ENCODE results near the gene CEP104. TPM values are rescaled to one million over a fixed set of nuclear protein-coding genes. Genes with fewer than 3 reads are reported as not detected.

CEP104 gene
- total RNA-seq, 1 donor from 2014 or later, result 23.8 TPM

GRCh38 chr1:3796215-3797061 is 60.6 kb downstream of the CEP104 start, which contains the start of gene LRRC47:
Gene LRRC47 (minus strand): TSS chr1:3796498. CDS start chr1:3796476, 22 bp downstream.
- DNase-seq, result peak; percentile 95

GRCh38 chr1:3795453-3796214 is 61.4 kb downstream of the CEP104 start:
- no peak for DNase-seq

GRCh38 chr1:3790952-3791351 is 66.1 kb downstream of the CEP104 start:
- no peak for DNase-seq

DNA sequence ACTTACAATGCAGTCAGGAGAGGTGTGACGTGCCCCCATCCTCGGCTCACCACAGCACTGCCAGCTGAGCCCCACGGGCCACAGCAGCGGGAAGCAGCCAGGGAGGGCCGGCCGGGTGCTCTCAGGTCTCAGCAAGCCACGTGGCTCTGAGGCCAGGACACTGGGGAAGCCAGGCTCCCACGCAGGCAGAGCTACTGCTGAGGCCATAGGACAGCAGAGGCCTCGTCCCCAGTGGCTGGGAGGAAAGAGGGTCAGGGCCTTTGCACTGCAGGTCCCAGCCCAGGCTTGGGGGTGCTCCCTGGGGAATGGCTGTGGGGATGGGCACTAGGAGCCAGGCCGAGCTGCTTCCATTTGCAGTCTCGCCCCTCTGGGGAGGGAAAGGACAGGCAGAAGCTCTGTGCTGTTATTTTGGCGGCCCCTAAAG is 66.5 kb downstream of the CEP104 start:
- DNase-seq, result no peak

GRCh38 chr1:3789421-3790300 is 67.3 kb downstream of the CEP104 start:
- DNase-seq, result no peak

GRCh38 chr1:3788756-3789420 is 68.1 kb downstream of the CEP104 start:
- DNase-seq, result no peak

DNA sequence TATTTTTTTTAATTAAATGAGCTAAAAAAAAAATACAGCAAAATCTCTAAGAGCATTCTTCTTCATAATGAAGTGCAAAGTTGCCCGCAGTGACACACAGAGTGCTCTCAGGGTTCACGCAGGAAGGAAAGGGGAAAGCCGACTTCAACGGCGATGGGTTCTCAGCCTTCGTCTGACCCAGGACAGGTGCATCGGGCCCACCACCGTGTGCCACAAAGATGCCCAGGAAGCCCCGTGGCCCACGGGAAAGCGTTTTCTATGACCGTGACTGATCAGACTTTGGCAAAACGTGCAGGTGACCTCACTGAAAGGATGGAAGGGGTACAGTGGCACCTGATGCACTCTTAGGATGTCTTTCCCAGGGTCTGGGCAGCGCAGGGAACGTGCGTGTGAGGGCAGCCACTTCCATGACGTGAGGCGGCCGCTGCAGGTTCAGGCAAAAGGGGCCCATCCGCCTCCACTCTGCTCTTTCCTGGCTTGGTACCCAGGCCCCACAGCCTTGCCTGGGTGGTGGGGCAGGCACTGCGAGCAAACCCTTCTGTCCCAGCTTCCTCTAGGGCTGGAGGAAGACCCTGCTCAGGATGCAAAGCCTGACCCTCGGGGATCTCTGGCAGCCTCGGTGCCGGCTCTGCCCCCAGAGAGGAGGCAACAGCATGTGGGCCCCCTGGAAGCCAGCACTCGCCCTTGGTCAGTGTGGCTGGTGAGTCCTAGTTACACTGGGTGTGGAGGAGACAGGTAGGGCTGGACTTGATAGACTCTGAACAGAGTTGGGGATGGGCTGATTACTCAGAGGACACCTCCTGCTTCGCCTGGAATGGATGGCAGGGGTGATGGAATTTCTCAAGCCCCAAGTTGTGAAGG is 69.0 kb downstream of the CEP104 start:
- no peak for DNase-seq

GRCh38 chr1:3787349-3787715 is 69.7 kb downstream of the CEP104 start:
- DNase-seq, result no peak

DNA sequence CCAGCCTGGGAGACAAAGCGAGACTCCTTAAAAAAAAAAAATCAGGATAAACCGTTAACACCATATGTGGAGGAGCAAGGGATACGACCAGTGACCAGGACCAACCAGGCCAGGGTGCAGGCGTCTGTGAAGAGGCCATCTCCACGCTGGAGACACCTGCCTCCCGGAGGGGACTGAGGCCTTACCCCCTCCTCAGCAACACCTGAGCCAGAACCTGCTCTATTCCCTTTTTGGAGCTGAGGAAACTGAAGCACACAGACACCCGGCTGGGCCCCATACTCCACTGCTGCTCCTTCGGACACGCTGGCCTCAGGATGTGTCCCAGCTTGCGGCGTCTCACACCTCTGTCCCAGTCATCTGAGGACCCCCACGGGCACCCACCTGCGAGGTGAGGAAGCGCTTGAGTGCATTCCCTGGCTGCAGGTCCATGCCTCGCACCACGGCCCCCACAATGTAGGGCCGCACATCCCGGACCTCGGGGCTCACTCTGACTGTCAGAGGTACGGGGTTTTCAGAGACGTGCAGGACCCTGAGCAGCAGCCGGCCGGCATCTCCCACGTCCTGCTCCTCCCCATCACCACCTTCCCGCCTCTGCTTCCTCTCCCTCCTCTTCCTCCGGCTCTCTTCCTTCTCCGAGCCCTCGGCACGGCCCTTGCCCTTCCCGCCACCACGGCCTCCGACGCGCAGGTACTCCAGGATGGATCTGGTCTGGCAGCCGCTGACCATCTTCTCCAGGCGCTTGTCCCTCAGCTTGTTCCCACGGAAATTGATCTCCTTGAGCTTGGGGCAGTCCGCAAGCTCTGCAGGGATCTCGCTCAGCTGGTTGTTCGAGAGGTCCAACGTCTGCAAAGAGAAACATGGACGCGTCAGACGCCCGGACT is 70.3 kb downstream of the CEP104 start:
- DNase-seq, result no peak

DNA sequence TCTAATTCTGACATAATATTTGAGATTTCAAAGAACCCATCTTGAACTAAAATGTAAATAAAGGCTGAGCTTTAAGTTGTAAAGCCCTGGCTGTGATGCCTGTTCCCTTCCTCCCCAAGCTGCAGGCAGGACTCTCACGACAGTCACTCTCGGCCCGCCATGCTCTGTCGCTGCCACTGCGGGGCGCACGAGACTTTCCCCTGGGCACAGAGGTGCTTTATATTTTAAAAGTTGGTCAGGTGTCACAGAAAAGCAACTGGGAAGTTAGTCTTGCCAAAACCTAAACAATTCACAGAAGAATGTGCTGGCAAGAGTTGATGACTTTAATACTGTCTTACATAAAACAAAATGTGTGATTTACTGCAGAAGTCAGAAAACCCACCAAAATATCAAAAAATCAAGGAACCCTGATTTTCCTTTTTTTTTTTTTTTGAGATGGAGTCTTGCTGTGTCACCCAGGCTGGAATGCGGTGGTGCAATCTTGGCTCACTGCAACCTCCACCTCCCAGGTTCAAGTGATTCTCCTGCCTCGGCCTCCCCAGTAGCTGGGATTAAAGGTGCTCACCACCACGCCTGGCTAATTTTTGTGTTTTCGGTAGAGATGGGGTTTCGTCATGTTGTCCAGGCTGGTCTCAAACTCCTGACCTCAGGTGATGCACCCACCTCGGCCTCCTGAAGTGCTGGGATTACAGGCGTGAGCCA is 71.4 kb downstream of the CEP104 start:
- DNase-seq, result peak; percentile 36

DNA sequence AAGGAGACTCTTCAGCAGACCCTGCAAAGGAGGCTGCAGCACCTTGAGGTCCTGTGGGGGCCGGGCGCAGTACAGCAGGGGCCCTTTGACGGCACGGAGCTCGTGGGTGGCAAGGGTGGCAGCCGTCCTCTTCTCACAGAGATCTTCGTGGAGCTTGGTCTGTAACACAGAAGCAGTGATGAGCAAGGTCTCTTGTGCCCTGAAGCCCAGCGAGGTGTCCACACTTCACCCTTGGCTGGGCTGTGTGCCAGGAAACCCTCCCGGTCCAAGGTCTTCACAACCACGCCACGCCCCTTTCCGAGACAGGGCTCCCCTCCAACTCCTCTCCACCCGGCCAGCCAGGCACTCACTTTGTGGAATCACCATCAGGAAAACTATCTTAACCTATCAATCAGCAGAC is 72.0 kb downstream of the CEP104 start:
- DNase-seq, result no peak

DNA sequence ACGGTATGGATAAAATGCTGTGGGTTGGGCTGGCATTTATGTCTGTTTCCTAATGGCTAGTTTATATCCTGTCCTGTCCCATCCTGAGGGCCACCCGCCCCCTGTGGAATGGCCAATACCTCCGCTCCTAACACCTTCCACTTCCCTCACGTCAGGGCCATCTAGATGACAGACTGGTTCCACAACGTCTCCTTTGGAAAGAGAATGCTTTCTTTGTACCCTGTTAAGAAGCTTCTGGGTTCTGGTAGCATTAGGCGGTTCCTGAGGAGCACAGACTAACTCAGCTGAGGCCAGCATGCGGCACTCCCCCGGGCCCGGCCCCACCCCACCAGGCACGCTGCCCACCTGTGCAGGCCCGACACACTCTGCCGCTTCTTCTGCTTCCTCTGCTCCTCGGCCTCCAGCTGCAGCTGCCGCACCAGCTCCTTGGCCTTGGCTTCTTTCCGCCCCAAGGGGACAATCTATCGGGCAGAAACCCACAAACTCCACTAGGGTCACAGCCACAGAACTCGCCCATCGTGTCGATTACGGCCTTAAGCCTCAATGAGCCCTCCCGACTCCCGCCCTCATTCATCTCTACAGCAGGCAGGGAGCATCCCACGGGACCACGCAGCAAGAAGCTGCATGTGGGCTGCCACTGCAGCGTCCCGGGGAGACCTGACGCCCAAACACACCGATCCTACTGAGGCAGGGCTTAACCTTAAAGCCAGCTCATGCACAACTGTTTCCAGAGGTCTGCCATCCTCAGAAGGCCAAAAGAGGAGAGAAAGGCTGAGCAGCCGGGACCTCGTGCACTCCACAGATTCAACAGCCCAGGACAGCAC is 73.1 kb downstream of the CEP104 start:
- DNase-seq, result no peak

- no peak for DNase-seq
Observed at GRCh38 chr1:3780901-3781300, 76.1 kb downstream of the CEP104 start.

GRCh38 chr1:3779912-3780416 is 77.0 kb downstream of the CEP104 start:
- no peak for DNase-seq

GRCh38 chr1:3779265-3779911 is 77.6 kb downstream of the CEP104 start:
- no peak for DNase-seq

DNA sequence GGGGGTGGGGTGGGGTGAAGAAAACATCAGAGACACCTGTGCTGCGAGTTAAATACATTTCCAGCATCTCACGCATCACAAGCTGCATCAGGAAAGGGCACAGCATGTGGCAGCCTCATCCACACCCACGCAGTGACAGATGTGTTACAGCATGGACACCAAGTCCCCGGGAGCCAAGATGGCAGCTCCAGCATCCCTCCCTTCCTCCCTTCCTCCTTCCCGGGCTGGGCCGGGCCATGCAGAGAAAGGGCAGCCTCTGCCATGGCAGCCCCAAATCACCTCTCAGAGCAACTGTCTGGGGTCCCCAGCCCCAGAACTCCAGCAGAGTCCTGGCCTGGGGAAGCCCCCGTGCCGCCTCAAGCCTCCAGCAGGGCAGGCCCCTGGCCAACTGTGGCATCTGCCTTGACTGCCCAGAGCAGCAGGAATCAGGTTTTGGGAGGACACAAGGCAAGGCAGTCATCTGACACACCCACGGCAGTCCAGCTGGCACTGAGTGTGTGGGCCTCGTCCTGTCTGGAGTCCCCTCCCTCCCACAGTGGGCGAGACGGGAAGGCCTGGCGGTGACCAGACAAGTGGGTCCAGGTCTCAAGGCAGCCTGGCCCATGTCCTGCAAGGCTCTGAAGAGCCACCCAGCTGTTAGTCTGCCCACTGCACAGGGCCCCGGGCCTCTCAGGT is 78.3 kb downstream of the CEP104 start:
- no peak for DNase-seq

Data from dermis blood vessel endothelial cell (primary cell).